Heart left ventricle (tissue), 13 donors: ENCODE measurements around the gene CAPN12.

Experiments used
- POLR2A ChIP-seq, 2 donors: fragments of 450-650 bp; IDR thresholded peaks; one replicate each; pipeline ENCODE4 v1.6.1; 2017; ENCODE audit warnings: antibody characterized with exemption in 2 of 2, mild to moderate bottlenecking in 2 of 2, moderate library complexity in 2 of 2
- TF ChIP-seq, protein P1 (sequence below), 12 donors: fragments of 200-600 bp; sonication (generic) in 4 of 12; IDR thresholded peaks; one replicate each; pipeline versions ENCODE4 v1.5.0 to v1.8.0; 2018 to 2022; ENCODE audit warnings: antibody characterized with exemption in 12 of 12, mild to moderate bottlenecking in 5 of 12
- donor health status: ischemic (EF 13 %, LVEDD 7.1; RV severe dilation, severe dysfunction).
- donor health status: DM: no; HTN: yes; CAD: no.
- donor health status: DM: no; HTN: no; CAD: no.
- donor health status: ischemic (EF 25% LVEDD 6.9; RV normal size, moderate dysfunction).
- donor health status: ischemic (EF 25% LVEDD 5.7; RV mildly dilated, moderate dysfunction).
- donor health status: ischemic (EF 35%, LVEDD 5.7; RV mildly dilated, moderate dysfunction).
- donor health status: nonischemic (EF 11% LVEDD 7.7; RV severe dilation, severe dysfunction).
- donor health status: DM: yes; HTN: yes; CAD: no.
- donor health status: PGD.
- donor health status: ischemic (EF 29% LVEDD 5.4; RV normal size, mild dysfunction).
- donor health status: nonischemic (EF 23%, LVEDD 6.1; RV moderate dilation, normal function).

- TF ChIP-seq, protein P1, sequence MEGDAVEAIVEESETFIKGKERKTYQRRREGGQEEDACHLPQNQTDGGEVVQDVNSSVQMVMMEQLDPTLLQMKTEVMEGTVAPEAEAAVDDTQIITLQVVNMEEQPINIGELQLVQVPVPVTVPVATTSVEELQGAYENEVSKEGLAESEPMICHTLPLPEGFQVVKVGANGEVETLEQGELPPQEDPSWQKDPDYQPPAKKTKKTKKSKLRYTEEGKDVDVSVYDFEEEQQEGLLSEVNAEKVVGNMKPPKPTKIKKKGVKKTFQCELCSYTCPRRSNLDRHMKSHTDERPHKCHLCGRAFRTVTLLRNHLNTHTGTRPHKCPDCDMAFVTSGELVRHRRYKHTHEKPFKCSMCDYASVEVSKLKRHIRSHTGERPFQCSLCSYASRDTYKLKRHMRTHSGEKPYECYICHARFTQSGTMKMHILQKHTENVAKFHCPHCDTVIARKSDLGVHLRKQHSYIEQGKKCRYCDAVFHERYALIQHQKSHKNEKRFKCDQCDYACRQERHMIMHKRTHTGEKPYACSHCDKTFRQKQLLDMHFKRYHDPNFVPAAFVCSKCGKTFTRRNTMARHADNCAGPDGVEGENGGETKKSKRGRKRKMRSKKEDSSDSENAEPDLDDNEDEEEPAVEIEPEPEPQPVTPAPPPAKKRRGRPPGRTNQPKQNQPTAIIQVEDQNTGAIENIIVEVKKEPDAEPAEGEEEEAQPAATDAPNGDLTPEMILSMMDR (IDR thresholded peaks at IDR 0.05), result no peak
- TF ChIP-seq POLR2A (IDR thresholded peaks at IDR 0.05), result no peak
These were observed 12.5 kb downstream of the CAPN12 start for GRCh38 chr19:38731654-38732301.
